Stimulated activated CD4-positive, alpha-beta T cell treated with anti-CD3 and anti-CD28 coated beads, Interleukin-2, amount 100 ng/mL, for 24 hours (primary cell): ENCODE measurements around the gene FAM237A.

ENCODE experiments used
- DNase-seq, 2 donors: peaks; one replicate each; pipeline ENCODE4 v3.0.0-alpha.2; 2020

The FAM237A gene

GRCh38 chr2:206692971-206693370, 50.7 kb downstream of the FAM237A start:
- no peak for DNase-seq

DNA sequence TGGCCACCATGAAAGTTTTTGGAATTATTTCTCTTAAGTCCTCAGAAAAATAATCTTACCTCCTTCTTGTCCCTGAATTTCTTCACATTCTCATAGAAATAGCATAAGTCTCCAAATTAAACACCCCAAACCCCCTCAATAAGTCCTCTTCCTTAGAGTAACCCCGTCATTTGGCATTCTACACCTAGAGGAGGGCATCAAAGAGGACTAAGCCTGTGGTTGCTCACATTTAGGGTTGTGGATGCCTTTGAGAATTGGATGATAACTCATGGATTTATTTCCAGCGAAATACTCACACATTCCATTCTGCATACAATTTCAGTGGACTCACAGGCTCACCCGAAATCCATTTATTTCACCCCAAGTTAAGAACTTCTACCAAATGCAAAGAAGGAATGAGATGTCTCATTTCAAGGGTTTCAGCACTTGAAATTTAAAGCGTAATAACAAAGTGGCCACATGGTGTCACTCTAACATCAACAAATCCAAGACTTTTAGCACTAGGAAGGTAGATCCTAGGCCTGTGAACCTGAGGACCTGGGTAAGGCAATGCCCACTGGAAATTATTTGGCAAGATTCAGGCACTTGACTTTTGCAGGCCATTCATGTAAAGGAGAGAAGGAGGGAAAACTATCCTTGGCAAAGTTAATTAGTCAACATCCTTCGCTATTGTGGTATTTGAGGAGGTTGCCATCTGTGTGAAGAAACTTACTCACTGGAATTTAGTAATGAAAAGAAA, 51.3 kb downstream of the FAM237A start:
- DNase-seq, result peak; percentile 4 to 46

DNA sequence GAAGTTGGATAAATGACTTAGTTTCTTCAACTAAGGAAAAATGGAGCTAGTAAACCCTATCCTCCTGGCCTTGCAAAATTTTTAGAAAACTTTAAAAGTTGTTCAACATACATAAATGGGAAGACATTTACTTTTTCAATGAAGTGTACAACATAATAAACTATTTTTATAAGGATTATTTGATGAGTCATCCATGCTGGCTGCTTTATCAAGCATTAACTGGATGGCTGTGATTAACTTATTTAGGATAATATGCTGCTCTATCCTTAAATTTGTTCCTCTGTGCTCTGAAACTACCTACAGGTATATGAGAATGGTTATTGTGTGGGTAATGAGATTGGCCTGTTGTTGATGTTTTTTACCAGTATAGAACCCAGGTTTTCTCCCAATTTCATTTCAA, 54.6 kb downstream of the FAM237A start:
- DNase-seq, result no peak

- no peak for DNase-seq
These were observed 56.5 kb downstream of the FAM237A start for GRCh38 chr2:206698811-206699210.
